ENCODE measurements around the gene ARFGAP3.
"Not testable (repeated sequence)": the region's sequence is repeated elsewhere in the genome, so short reads cannot be mapped to it uniquely, and the experiment has no call there.

The ARFGAP3 gene

GRCh38 chr22:42794551-42795510 lies 62.2 kb downstream of the ARFGAP3 start:
- no peak for DNase-seq (ENCODE audit: low read depth in 2 of 2)

- no peak for DNase-seq (ENCODE audit: low read depth in 2 of 2)
Observed at GRCh38 chr22:42793848-42794405, 63.1 kb downstream of the ARFGAP3 start.

- no peak for DNase-seq (ENCODE audit: low read depth in 2 of 2)
Observed at GRCh38 chr22:42792909-42793847, 63.9 kb downstream of the ARFGAP3 start.

- no peak for DNase-seq (ENCODE audit: low read depth in 2 of 2)
Observed at GRCh38 chr22:42792453-42792908, 64.6 kb downstream of the ARFGAP3 start.

- DNase-seq (ENCODE audit: low read depth in 2 of 2): no peak
Observed at GRCh38 chr22:42791721-42792452, 65.2 kb downstream of the ARFGAP3 start.

- DNase-seq (ENCODE audit: low read depth in 2 of 2): no peak
Observed at GRCh38 chr22:42788466-42788865, 68.6 kb downstream of the ARFGAP3 start.

- DNase-seq (ENCODE audit: low read depth in 2 of 2): no peak
Observed at GRCh38 chr22:42788021-42788420, 69.1 kb downstream of the ARFGAP3 start.

- DNase-seq (ENCODE audit: low read depth in 2 of 2): no peak
Observed at GRCh38 chr22:42787357-42787736, 69.7 kb downstream of the ARFGAP3 start.

GRCh38 chr22:42786606-42787356 lies 70.3 kb downstream of the ARFGAP3 start:
- no peak for DNase-seq (ENCODE audit: low read depth in 2 of 2)

- DNase-seq (ENCODE audit: low read depth in 2 of 2): no peak
Observed at GRCh38 chr22:42785706-42786499, 71.2 kb downstream of the ARFGAP3 start.

GRCh38 chr22:42782306-42782705 lies 74.8 kb downstream of the ARFGAP3 start:
- not testable (repeated sequence) for DNase-seq (ENCODE audit: low read depth in 2 of 2)

- DNase-seq (ENCODE audit: low read depth in 2 of 2): peak in 1 of 2 donors; percentile 20
Observed at GRCh38 chr22:42780070-42780540, 77.0 kb downstream of the ARFGAP3 start.

GRCh38 chr22:42777126-42777525 lies 79.9 kb downstream of the ARFGAP3 start:
- no peak for DNase-seq (ENCODE audit: low read depth in 2 of 2)

GRCh38 chr22:42773167-42773566 lies 83.9 kb downstream of the ARFGAP3 start:
- DNase-seq (ENCODE audit: low read depth in 2 of 2): no peak

- no peak for DNase-seq (ENCODE audit: low read depth in 2 of 2)
Observed at GRCh38 chr22:42772647-42773046, 84.4 kb downstream of the ARFGAP3 start.

GRCh38 chr22:42770941-42771647 lies 86.0 kb downstream of the ARFGAP3 start:
- no peak for DNase-seq (ENCODE audit: low read depth in 2 of 2)

GRCh38 chr22:42770448-42770726 lies 86.7 kb downstream of the ARFGAP3 start:
- DNase-seq (ENCODE audit: low read depth in 2 of 2): no peak

GRCh38 chr22:42769574-42770447 lies 87.3 kb downstream of the ARFGAP3 start:
- no peak for DNase-seq (ENCODE audit: low read depth in 2 of 2)
